HPDE6-E6E7 (cell line): ENCODE measurements around the gene BCAS1.

ENCODE experiments used
- DNase-seq: peaks from one replicate; pipeline ENCODE4 v3.0.0; 2011; ENCODE audit warnings: missing footprints; ENCODE audit errors: extremely low spot score

BCAS1 gene, protein sequence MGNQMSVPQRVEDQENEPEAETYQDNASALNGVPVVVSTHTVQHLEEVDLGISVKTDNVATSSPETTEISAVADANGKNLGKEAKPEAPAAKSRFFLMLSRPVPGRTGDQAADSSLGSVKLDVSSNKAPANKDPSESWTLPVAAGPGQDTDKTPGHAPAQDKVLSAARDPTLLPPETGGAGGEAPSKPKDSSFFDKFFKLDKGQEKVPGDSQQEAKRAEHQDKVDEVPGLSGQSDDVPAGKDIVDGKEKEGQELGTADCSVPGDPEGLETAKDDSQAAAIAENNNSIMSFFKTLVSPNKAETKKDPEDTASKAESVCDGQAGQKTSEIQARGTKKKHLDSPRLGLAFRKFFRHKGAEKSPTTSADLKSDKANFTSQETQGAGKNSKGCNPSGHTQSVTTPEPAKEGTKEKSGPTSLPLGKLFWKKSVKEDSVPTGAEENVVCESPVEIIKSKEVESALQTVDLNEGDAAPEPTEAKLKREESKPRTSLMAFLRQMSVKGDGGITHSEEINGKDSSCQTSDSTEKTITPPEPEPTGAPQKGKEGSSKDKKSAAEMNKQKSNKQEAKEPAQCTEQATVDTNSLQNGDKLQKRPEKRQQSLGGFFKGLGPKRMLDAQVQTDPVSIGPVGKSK

DNA sequence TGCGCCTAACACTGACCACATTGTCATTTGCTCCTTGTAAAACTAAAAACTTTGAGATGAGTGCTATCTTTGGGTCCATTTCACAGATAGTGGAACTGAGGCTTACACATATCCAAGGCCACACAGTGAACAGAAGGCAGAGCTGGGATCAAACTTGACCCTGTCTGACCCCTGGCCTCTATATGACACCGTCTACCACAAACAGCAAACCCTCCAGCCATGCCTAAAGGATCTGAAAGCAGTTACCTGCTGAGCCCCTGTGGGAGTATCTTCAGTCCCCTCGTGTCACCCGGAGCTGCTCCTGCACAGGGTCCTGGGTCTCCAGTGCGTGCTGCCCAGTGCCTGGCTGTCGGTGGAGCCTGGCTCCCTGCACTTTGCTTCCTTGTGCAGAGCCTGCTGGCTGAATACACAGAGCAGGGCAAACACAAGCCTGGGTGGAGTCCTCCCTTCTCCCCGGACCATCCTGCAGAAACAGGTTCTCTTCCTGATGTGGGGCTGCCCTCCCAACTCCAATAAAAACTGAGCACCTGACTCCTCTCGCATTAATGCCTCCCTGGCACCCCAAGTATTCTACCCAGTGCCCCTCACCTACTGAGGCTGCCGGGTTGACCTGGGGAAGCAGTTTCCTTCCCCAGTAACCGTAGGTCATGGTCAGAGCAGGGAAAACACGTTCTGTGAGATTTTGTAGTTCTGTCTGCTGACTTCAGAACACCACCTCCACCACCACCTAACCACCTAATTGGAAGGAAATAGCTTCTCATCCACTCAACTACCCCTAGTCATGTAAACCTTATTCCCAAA lies at the start of gene BCAS1:
BCAS1 (minus strand) TSS at position 408 of the 801 bp plus-strand sequence. CDS start 11,876 bp downstream, outside the sequence.
- no peak for DNase-seq

DNA sequence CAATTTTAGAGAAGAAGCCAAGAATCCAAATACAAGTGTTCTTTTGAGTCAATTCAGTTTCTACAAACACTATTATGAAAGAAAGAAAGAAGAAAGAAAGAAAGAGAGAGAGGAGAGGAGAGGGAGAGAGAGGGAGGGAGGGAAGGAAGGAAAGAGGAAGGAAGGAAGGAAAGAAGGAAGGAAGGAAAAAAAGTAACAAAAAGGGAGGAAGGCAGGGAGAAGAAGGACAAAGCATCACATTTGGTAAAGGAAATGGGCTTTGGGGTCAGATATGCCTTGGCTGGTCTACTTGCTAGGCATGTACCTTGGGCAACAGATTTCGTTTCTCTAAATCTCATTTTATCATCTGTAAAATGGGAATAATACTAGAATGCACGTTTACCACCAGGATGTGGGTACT lies 49.4 kb upstream of the BCAS1 start:
- DNase-seq = no peak

DNA sequence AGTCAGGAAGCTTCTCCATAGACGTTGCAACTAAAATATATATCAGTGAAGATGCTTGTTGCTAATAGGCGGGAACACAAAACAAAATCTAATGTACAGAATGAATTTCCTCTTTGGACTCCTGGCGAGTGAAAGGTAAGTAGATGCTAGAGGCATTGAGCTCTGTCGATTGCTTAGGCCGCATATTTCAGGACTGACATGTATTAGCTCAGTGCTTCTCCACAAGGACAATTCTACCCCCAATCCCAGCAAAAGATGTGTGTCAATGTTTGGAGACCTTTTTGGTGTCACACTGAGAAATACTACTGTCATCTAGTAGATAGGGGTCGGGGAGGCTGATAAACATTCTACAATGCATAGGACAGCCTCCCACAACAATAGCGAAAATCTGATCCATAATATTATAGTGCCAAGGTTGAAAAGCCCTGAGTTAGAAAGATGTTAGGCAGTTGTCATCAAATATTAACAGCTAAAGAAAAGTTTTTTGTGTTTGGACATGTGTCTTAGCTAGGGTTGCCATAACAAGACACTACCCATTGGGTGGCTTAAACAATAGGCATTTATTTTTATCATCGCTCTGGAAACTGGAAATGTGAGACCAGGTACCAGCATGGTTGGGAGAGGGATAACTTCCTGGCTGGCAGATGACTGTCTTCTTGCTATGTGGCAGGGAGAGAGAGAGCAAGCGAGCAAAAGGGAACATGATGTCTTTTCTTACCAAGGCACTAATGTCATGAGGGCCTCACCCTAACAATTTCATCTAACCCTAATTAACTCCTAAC lies 48.0 kb upstream of the BCAS1 start:
- DNase-seq = no peak

DNA sequence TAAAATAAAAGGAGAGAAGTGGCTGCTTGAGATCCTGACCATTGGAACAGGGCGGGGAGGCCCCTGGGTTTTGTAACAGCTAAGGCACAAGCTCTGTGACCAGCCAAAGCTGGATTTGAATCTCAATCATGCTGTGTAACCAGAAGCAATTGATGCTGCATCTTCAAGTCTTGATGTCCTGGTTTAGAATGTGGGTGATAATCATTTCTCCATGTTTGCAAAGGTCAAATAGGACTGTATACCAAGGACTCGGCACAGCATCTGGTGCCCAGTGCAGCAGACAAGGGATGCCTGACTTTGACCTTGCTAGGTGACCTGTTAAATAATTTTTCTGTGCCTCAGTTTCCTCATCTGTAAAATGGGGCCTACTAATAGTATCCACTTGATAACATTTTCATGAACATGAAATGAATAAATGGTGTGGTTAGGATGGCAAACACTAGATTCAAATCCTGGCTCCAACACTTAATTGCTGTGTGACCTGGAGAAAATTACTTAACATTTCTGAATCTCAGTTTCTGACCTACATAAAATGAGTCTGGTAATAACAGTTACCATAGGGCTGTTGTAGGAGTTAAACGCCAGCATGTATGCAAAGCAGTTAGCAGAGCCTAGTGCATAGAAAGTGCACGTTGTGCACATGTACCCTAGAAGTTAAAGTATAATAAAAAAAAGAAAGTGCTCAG lies 46.3 kb upstream of the BCAS1 start:
- DNase-seq = no peak

DNA sequence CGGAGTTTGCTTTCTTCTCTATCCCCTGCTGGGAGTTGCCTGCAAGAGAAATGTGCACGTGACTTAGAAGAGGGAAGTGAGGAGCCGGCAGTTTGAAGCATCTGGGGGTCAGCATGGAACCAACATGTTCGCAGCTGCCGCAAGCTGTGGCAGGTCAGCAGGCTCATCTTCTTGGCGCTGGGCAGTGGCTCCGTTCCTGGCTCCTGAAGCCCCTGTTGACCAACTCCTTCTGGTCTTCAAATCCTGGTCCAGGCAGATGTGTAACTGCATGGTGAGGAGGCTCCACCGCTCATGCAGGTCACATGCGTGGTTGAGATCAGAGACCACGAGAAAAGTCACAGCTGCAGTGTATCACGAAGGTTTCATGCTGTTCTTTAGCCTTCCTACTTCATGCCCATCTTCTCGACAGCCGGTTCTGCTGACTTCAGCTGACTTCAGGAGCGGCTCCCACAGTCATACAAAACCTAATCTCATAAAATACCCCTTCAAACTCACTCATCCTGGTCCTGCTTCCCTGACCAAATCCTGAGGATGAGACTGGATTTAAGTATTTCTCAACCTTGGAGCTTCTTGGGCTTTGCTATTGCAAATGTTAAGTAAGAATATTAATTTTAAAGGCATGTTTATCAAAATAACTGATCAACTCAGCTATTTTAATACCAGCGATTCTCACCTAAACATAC lies 44.9 kb upstream of the BCAS1 start:
- no peak for DNase-seq

DNA sequence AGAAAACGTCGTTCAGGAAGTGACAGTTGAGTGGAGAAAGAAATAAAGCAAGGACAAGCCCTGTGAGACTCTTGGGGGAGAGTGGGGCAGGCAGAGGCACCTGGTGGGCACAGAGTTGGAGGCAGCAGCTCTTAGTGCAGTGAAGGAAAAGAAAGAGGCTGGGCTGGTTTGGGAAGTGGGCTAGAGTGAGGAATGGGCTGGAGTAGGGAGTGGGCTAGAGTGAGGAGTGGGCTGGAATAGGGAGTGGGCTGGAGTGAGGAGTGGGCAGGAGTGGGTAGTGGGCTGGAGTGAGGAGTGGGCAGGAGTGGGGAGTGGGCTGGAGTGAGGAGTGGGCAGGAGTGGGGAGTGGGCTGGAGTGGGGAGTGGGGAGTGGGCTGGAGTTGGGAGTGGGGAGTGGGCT lies 43.7 kb upstream of the BCAS1 start:
- no peak for DNase-seq

DNA sequence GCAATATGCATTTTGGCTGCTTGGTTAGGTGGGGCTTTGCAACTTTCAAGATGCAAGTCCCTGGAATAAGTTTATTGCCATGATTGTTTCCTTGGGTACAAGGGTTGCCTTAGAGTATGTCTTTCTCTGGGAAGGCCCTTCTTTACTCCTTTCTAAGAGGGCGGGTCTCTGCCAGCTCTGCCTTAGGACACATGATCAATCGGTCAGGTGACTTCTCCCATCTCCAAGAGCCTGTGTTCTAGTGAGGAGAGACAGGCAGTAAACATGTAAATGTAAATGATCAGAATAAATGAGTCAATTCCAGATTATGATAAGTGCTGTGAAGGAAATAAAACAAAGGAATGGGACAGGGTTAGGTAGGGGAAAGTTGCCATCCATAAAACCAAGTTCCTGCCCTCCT lies 43.2 kb upstream of the BCAS1 start:
- DNase-seq = no peak

DNA sequence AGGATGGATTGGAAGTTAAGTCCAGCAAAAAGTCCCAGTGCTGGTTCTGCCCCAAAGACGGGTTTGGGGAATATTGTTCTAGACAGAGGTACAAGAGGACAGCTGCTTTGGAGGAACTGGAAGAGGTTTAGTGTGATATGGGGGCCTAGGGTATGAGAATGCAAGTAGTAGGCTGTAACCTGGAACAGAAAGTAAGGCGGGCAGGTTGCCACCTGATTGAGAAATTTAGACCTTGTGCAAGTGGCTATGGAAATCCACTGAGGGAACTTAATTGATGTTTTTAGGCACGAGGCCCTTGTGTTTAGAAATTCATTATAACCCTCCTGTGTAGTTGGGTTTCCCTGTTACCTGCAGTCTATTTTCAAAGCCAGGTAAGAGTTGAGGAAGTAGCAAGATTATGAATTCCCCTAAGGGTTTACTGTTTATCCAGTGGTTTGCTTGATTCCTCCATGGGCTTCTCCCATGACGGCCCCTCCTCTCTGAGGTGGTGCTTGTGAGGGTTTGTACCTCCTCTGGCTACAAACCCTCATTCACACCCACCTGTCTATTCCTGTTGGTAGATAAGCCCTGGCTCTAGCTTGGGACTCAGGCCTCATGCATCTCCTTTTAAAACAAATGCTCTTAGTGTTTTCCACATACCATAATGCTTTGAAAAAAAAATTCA lies 42.0 kb upstream of the BCAS1 start:
- DNase-seq = no peak

DNA sequence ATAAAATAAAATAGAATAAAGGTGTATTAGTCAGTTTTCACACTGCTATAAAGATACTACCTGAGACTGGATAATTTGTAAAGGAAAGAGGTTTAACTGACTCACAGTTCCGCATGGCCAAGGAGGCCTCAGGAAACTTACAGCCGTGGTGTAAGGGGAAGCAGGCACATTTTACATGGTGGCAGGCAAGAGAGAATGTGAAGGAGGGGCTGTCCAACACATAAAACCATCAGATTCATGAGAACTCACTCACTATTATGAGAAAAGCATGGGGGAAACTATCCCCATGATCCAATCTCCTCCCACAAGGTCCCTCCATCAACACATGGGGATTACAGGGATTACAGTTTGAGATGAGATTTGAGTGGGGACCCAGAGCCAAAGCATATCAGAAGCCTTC lies 41.1 kb upstream of the BCAS1 start:
- DNase-seq = no peak

DNA sequence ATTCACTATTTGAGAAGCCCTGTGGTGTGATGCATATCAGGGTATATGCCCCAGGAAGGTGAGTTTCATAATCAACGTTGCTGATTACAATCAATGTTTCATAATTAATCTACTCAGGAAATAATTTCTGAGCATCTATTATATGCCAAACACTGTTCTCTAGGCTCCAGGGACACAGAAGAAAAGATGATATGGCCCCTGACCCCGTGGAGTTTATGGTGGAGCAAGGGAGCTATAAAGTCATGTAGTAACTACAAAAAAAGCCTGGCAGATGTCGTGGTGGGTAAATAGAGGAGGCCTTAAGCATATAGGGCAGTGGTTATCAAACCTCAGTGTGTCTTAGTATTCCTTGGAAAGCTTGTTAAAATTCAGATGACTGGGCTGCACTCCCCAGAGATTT lies 40.1 kb upstream of the BCAS1 start:
- no peak for DNase-seq

DNA sequence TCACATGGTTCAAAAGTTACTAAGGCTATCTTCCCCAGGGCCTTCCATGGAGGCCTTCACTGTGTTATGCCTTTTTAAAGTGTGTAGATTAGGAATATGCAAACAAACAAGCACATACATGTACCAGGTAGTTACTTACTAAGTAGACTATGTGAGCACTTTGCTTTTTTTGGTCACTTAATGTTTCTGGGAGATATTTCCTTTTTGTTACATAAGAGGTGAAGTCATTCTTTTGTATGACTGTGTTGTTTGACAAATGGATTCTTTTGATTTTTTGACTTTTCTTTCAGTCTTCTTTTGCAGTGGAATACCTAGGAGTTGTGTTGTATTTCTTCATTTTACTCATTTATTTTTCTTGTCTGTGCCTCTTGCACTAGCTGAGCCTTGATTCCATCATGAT lies 39.6 kb upstream of the BCAS1 start:
- peak; percentile 60 for DNase-seq

DNA sequence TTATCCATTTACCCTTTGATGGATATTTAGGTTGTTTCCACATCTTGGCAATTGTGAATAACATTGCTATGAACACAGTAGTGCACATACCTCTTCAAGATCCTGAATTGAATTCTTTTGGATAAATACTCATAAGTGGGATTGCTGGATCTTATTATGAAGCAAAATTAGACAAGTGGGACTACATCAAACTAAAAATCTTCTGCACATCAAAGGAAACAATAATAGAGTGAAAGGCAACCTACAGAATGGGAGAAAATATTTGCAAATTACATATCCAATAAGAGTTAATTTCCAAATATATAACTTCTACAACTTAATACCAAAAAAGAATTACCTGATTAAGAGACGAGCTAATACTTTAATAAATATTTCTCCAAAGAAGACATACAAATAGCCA lies 38.4 kb upstream of the BCAS1 start:
- DNase-seq = no peak

DNA sequence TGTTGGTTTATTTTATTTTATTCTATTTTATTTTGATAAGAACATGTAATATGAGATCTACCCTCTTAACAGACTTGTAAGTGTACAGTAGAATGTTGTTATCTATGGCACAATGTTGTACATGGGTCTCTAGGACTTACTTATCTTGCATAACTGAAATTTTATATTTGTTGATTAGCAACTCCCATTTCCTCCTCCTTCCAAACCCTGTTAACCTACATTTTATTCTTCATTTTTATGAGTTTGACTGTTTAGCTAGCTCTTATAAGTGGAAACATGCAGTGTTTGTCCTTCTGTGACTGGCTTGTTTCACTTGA lies 37.9 kb upstream of the BCAS1 start:
- no peak for DNase-seq

DNA sequence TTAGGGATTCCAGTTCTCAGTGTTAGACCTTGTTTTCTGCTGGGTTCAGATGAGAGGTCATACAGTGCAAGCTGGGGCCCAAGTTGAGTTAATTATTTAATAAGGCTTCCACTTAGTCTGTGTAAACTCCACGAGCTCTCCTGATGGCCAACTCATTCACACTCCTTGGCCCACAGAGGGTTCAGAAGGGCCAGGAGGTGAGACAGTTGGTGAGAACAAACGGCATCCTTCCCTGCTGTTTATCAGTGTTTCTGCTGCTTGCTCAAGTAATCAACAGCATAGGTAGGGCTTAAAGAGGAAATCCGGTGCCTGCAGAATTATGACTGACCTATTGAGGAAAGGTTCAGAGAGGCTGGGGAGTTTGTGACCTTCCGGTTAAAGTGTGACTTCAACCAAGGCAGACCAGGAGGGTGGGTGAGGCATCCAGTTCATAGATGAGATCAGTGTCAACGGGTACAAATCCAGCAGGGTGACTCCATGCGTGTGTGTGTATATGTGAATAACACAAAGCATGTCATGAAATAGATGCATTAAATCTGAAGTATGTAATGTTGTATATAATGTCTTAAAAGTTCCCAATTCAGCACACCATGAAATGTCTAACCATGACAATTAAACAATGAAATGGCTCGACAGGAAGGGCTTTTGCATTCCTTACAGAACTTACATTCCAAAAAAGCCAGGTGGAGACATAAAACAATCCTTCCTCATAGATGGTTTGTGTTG lies 37.4 kb upstream of the BCAS1 start:
- DNase-seq = no peak

DNA sequence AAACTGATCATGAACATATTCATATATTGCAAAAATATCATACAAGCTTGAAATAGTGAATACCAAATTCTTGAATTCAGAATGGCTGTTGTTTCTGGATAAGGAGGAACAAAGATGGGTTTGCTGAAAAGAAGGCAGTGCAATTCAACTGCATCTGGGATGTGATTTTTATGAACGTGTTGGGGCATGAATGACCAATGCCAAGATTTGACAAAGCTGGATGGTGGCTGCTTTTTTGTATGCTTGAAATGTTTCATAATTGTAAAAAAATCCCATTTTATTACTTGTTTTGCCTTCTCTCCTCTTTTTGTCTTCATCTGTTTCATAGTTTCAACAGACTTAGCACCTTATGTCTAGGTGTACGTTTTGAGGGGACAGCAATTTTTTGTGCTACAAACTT lies 36.8 kb upstream of the BCAS1 start:
- no peak for DNase-seq

DNA sequence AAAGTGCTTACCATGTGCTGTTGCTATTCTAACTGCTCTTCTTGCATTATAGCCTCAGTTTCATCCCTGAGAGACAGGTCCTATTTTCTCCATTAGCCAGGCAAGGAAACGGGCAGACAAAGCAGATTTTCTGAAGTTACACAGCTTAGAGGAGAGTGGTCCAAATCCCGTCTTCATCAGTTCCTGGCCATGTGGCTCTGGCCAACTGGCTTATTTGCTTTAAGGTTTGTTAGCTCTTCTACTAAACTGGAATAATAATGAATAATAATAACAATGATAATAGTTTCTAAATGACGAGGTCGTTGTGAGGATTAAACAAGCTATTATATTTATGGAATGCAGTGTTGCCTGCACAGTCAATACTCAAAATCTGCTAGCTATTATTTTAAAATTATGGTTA lies 35.8 kb upstream of the BCAS1 start:
- DNase-seq = no peak

DNA sequence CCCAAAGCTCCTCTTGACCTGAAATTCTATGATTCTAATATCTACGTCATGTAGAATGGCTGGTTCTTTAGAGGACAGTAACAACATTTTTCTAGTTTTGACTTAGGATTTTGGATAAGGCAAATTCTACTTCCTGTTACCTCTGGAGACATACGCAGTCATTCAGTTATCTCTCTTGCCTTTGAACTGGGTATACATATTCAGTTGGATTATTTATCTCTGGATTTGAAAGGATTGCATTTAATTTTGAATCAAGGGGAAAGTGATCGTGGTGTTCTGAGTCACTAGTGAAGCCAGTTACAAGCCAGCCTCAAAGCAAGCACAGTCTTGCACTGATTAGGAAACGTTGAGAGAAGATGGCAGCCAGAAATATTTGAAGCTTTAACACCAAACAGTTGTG lies 35.3 kb upstream of the BCAS1 start:
- DNase-seq = peak; percentile 83

DNA sequence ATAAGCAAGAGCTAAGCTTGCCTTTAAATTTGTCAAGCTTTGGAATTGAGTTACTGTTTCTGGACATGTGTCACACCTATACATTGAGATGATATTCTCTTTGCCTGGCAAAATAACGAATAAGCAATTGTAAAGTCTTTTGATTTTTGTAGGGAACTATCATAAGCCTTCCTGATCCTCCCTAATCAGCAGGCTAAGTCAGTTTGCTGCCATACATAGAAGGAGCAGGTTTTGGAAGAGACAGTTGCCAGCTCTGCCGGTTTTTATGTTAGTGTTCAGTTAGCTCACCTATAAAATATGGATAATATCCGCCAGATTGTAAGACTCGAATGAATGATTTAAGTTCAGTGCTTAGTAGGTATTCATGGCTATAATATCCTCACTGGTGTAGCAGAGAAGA lies 34.4 kb upstream of the BCAS1 start:
- no peak for DNase-seq

DNA sequence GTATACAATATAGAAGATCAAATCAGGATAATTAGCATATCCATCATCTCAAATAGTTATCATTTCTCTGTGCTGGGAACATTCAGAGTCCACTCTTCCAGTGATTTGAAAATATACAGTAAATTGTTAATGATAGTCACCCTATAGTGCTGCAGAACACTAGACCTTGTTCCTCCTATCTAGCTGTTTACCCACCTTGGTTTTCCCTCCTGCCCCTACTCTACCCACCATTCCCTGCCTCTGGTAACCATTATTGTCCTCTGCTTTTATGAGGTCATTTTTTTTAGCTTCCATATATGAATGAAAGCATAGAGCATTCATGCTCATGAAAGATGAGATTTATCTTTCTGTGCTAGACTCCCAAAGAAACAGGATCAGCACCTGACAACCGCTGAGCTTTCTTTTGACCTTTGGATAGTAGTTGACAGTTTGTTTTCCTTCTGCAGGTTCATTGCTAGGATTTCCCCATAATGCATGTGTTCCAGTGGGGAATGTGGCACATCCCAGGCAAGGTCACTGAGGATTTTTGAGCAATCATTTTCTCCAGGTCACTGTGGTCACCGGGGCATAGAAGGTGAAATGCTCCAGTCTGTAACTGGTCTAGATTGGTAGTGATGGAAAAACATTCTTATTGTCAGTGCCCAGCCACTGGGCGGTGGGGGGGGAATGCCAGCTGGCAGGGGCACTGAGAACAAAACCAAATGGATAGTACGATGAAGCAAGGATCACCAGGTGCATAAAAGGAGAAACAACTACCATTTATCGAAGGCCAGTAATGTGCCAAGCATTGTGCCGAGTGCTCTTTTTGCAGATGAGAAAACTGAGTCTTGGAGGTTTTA lies 33.6 kb upstream of the BCAS1 start:
- DNase-seq = no peak
